IPS-15b (cell line): ENCODE data around the gene PHKA2.
"Not testable (repeated sequence)": the region's sequence is repeated elsewhere in the genome, so short reads cannot be mapped to it uniquely, and the experiment has no call there.

Experiments used
- H3K27me3 ChIP-seq: one replicate; pipeline ENCODE4 v1.6.1; 2013; ENCODE audit warnings: low read length; ENCODE audit not compliant: control insufficient read depth, insufficient read depth
- H3K36me3 ChIP-seq: one replicate; pipeline ENCODE4 v1.6.1; 2013; ENCODE audit warnings: low read length; ENCODE audit not compliant: control insufficient read depth, insufficient read depth
- H3K4me1 ChIP-seq: one replicate; pipeline ENCODE4 v1.6.1; 2013; ENCODE audit warnings: mild to moderate bottlenecking, low read length; ENCODE audit not compliant: control insufficient read depth, insufficient read depth
- H3K4me3 ChIP-seq: one replicate; pipeline ENCODE4 v1.5.1; 2013; ENCODE audit warnings: low read depth, low read length
- H3K9ac ChIP-seq: one replicate; pipeline ENCODE4 v1.6.1; 2013; ENCODE audit warnings: low read depth, mild to moderate bottlenecking, low read length
- H3K9me3 ChIP-seq: one replicate; pipeline ENCODE4 v1.6.1; 2013; ENCODE audit warnings: mild to moderate bottlenecking, low read length; ENCODE audit not compliant: control insufficient read depth, insufficient read depth

Gene PHKA2

GRCh38 chrX:18873836-18874235 lies 110.1 kb downstream of the PHKA2 start:
- Histone ChIP-seq H3K9ac (no peak overlapping the region), H3K36me3 (no peaks in the 10 kb centered on the region), H3K4me3 (no peak overlapping the region), H3K27me3 (no peaks in the 10 kb centered on the region), H3K4me1 (no peaks in the 10 kb centered on the region), H3K9me3 (no peaks in the 10 kb centered on the region)

DNA sequence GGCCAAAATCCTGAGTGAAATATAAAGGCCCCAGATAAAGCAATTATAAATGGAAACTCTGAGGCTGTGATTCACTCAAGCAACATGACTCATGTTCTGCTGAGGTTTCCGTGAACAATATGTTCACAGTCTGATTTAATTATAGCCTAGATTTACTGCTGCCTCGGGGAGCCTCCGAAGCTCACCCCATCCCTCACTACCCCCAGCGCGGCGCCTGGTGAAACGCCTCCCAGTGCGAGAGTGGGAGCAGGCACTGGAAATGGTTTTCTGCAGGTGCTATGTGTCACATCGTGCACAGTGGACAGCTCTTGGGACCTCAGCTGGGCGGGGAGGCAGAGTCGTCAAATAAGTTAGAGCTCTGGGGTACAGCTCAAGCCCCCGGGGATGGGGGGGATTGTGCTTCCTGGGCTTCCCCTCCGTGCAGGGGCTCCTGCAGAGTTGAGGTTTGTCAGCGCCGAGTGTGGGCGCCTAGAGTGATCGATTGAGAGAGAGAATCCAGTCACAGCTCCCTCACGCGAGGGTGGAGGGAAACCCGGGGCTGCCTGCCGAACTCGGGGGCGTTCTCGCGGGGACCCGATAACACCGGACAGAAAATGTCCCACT lies 110.6 kb downstream of the PHKA2 start:
- Histone ChIP-seq H3K9ac (no peak overlapping the region), H3K4me3 (no peak overlapping the region), H3K36me3 (no peaks in the 10 kb centered on the region), H3K9me3 (no peaks in the 10 kb centered on the region), H3K27me3 (no peaks in the 10 kb centered on the region), H3K4me1 (no peaks in the 10 kb centered on the region)

GRCh38 chrX:18872621-18873020 lies 111.3 kb downstream of the PHKA2 start:
- Histone ChIP-seq H3K4me1 (no peaks in the 10 kb centered on the region), H3K36me3 (no peaks in the 10 kb centered on the region), H3K9me3 (no peaks in the 10 kb centered on the region), H3K9ac (no peak overlapping the region), H3K27me3 (no peaks in the 10 kb centered on the region), H3K4me3 (no peak overlapping the region)

GRCh38 chrX:18871970-18872369 lies 111.9 kb downstream of the PHKA2 start:
- H3K27me3 ChIP-seq: no peaks in the 10 kb centered on the region
- no peak overlapping the region for H3K9ac ChIP-seq

GRCh38 chrX:18871161-18871890 lies 112.6 kb downstream of the PHKA2 start:
- Histone ChIP-seq H3K27me3 (no peaks in the 10 kb centered on the region), H3K9ac (no peak overlapping the region), H3K9me3 (no peaks in the 10 kb centered on the region), H3K4me1 (no peaks in the 10 kb centered on the region), H3K36me3 (no peaks in the 10 kb centered on the region), H3K4me3 (no peak overlapping the region)

More at GRCh38 chrX:18871970-18872369, 111.9 kb downstream of the PHKA2 start:
- H3K4me1 ChIP-seq: no peaks in the 10 kb centered on the region
- no peaks in the 10 kb centered on the region for H3K9me3 ChIP-seq
- no peaks in the 10 kb centered on the region for H3K36me3 ChIP-seq
- H3K4me3 ChIP-seq: no peak overlapping the region

DNA sequence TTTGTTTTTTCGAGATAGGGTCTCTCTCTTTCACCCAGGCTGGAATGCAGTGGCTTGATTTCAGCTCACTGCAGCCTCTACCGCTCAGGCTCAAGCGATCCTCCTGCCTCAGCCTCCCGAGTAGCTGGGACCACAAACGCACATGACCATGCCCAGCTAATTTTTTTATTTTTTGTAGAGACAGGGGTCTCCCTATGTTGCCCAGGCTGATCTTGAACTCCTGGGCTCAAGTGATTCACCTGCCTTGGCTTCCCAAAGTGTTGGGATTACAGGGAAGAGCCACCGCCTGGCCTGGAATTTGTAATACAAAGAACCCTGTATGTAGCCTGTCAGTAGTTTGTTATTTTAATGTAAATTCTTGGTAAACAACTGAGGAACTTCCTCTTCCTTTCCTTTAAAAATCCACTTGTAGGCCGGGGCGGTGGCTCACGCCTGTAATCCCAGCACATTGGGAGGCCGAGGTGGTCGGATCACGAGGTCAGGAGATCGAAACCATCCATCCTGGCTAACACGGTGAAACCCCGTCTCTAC lies 119.5 kb downstream of the PHKA2 start:
- Histone ChIP-seq H3K4me1 (no peaks in the 10 kb centered on the region), H3K9me3 (no peaks in the 10 kb centered on the region), H3K36me3 (no peaks in the 10 kb centered on the region), H3K4me3 (no peak overlapping the region), H3K9ac (no peak overlapping the region), H3K27me3 (no peaks in the 10 kb centered on the region)

DNA sequence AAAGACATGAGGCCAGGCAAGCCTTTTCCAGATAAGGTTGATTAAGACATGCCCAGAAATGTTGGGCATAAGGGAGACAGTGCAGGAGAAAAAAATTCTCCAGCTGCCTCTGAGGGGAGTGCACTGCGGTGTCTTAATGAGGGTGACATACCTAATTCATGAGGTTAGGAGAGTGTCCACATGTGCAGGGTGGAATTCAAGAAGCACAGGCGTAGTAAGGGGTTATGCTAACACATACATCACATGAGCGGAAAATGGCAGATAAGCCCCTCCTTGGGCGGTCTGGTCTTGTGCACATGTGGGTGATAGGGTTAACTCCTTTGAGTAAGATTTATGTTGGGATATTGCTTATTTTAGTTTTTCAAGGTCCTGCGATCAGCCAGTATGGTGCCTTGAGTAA lies 122.4 kb downstream of the PHKA2 start:
- Histone ChIP-seq H3K9ac (no peak overlapping the region), H3K36me3 (no peaks in the 10 kb centered on the region), H3K27me3 (no peaks in the 10 kb centered on the region), H3K9me3 (peaks cover 4% of the 10 kb centered on the region), H3K4me1 (no peaks in the 10 kb centered on the region), H3K4me3 (no peak overlapping the region)

DNA sequence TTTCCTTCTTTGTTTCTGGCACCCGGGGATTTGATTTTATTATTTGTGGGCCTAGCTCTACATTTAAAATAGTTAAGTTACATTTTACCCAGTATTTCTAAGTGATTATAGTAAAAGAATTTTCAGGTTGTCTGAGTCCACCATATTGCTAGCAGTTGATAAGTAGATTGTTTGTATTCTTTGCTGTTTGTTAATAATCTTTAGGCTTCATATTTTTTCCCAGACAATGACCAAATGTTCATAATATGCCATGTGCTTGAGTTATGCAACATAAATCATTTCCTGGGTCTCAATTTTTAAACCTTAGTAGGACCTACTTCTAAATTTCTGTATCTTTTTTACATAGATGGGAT lies 127.3 kb downstream of the PHKA2 start:
- H3K27me3 ChIP-seq: no peaks in the 10 kb centered on the region
- H3K9me3 ChIP-seq: peaks cover 11% of the 10 kb centered on the region
- H3K4me3 ChIP-seq: no peak overlapping the region
- no peaks in the 10 kb centered on the region for H3K4me1 ChIP-seq
- no peak overlapping the region for H3K9ac ChIP-seq
- no peaks in the 10 kb centered on the region for H3K36me3 ChIP-seq

DNA sequence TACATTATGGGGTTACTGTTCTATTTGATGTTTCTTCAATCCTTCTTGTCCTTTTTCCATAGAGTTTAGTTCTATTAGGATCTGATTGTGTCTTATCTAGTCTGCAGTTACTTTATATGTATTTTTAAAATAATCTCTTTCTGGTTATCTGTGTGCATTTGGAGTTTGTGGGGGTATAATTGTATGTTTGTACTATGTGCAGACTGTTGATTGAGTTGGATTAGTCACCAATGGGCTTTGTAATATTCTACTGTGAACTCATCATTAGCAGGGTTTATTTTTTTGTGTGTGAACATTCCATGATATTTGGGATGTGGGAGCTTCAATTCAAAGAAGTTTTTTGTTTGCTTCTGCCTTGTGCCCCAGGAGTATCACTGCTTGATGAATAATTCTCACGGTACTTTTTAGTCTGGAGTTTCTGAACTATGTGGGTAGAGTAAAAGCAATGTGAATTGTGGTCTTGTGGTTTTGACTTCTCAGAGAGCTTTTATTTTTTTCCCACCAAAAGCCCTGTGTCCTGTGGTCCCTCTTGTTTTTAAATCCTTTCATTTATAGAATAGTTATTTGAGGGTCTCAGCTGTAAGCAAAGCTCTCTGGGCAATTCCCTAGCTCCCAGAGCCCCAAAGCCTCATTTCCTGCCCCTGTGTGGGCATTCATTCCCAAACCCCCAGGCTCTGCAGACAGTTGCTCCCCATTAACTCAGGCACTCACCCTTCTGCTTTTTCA lies 127.8 kb downstream of the PHKA2 start:
- Histone ChIP-seq H3K4me3 (no peak overlapping the region), H3K4me1 (no peaks in the 10 kb centered on the region), H3K27me3 (no peaks in the 10 kb centered on the region), H3K9me3 (peaks cover 11% of the 10 kb centered on the region), H3K36me3 (no peaks in the 10 kb centered on the region), H3K9ac (no peak overlapping the region)

DNA sequence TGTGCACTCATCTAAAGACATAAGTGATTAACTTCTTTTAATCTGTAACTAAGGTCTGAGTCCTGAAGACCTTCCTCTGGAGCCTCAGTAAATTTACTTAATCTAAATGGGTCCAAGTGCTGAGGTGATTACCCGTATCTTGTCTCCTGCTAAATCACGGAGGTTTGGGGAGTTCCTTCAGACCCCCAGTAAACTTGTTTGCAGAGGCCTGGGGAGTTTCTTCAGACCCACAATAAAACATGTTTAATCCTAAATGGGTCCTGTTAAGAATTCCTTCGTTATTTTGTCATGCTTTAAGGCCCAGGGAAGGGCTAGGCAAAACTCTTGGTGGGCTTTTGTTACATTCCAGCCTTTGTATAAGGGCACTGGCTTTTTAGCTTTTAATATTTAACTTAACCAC lies 136.0 kb downstream of the PHKA2 start:
- not testable (repeated sequence) for H3K4me1 ChIP-seq, H3K36me3 ChIP-seq, H3K27me3 ChIP-seq, H3K9me3 ChIP-seq, H3K9ac ChIP-seq, H3K4me3 ChIP-seq
